HFF-Myc (cell line): ENCODE measurements around the gene AK5.

Source experiments
- DNase-seq: peaks from one replicate; pipeline ENCODE4 v3.0.0-alpha.2; 2011; ENCODE audit warnings: low read depth; ENCODE audit errors: extremely low read depth
- H3K4me3 ChIP-seq: replicated peaks from 2 replicates; pipeline ENCODE4 v1.5.1; 2011; ENCODE audit warnings: low read depth, mild to moderate bottlenecking, control low read depth, low read length
- CTCF ChIP-seq: IDR thresholded peaks from 2 replicates; pipeline ENCODE4 v1.5.1; 2012; ENCODE audit warnings: mild to moderate bottlenecking, low read depth, low read length, control low read depth; ENCODE audit errors: missing control alignments

The AK5 gene

GRCh38 chr1:77550135-77550534, 268.3 kb downstream of the AK5 start:
- TF ChIP-seq CTCF = no peak
- no peak for DNase-seq
- H3K4me3 ChIP-seq = no peak overlapping the region

- DNase-seq = no peak
- no peak overlapping the region for H3K4me3 ChIP-seq
- TF ChIP-seq CTCF = no peak
These were observed 270.8 kb downstream of the AK5 start for GRCh38 chr1:77552626-77553025.

- TF ChIP-seq CTCF = no peak
- H3K4me3 ChIP-seq = no peak overlapping the region
- no peak for DNase-seq
These were observed 271.9 kb downstream of the AK5 start for GRCh38 chr1:77553568-77554291.

GRCh38 chr1:77556045-77556444, 274.2 kb downstream of the AK5 start:
- H3K4me3 ChIP-seq = no peak overlapping the region
- no peak for DNase-seq
- TF ChIP-seq CTCF = no peak

- no peak for DNase-seq
- no peak overlapping the region for H3K4me3 ChIP-seq
- no peak for TF ChIP-seq CTCF
These were observed 275.2 kb downstream of the AK5 start for GRCh38 chr1:77557053-77557452.

- TF ChIP-seq CTCF = no peak
- DNase-seq = no peak
- H3K4me3 ChIP-seq = no peak overlapping the region
These were observed 276.9 kb downstream of the AK5 start for GRCh38 chr1:77558591-77559164.
